Uterus (tissue), 2 donors: ENCODE results near the gene TPM2.

ENCODE experiments used
- CTCF ChIP-seq, 4 experiments: fragments of 200-600 bp in 2 of 4; fragments of 450-650 bp in 2 of 4; sonication (generic) in 2 of 4; IDR thresholded peaks; one replicate each; pipeline ENCODE4 v1.5.1; 2016 to 2019; ENCODE audit warnings: antibody characterized with exemption in 4 of 4, mild to moderate bottlenecking in 2 of 4, moderate library complexity in 1 of 4
- POLR2A ChIP-seq, 2 donors: fragments of 450-650 bp; IDR thresholded peaks; one replicate each; pipeline ENCODE4 v1.6.1; 2016; ENCODE audit warnings: antibody characterized with exemption in 2 of 2, mild to moderate bottlenecking in 1 of 2, moderate library complexity in 1 of 2

DNA sequence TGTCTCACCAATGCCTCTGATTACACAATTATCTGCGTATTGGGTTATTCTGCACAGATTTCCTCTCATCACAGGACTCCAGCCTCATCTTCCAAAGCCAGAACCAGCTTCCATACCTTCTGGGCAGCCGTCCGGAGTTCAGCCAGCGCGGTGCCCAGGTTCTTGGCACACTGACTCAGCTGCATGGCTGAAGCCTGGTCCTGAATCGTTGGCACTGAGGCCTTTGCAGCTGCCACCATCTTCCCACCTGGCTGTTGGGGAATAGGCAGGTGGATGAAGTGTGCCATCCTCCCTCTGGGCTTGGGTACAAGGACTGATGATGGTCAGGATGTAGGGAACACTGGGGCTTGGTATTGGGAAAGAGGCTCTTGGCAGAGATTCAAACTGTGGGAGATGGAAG is 24.4 kb upstream of the TPM2 start:
- TF ChIP-seq CTCF (IDR thresholded peaks at IDR 0.05) = no peak
- TF ChIP-seq POLR2A (IDR thresholded peaks at IDR 0.05) = no peak
